Right lobe of liver (tissue), 4 donors: ENCODE results near the gene FOXK2.

Experiments used
- POLR2A ChIP-seq: fragments of 450-650 bp; IDR thresholded peaks from one replicate; pipeline ENCODE4 v1.6.1; 2017; ENCODE audit warnings: antibody characterized with exemption, mild to moderate bottlenecking
- TF ChIP-seq, protein P1 (sequence below), 4 donors: fragments of 200-600 bp in 3 of 4; fragments of 450-650 bp in 1 of 4; IDR thresholded peaks; one replicate each; pipeline versions ENCODE4 v1.5.1 to v1.8.0; 2016 to 2022; ENCODE audit warnings: antibody characterized with exemption in 4 of 4, mild to moderate bottlenecking in 2 of 4
- donor health status: DM: no; HTN: no; CAD: no.
- donor health status: DM: no; HTN: no; CAD: no.
- donor health status: DM: no; HTN: yes; CAD: no.

GRCh38 chr17:82553210-82553930 is 33.8 kb downstream of the FOXK2 start:
- TF ChIP-seq POLR2A: no peak
- TF ChIP-seq, protein P1, sequence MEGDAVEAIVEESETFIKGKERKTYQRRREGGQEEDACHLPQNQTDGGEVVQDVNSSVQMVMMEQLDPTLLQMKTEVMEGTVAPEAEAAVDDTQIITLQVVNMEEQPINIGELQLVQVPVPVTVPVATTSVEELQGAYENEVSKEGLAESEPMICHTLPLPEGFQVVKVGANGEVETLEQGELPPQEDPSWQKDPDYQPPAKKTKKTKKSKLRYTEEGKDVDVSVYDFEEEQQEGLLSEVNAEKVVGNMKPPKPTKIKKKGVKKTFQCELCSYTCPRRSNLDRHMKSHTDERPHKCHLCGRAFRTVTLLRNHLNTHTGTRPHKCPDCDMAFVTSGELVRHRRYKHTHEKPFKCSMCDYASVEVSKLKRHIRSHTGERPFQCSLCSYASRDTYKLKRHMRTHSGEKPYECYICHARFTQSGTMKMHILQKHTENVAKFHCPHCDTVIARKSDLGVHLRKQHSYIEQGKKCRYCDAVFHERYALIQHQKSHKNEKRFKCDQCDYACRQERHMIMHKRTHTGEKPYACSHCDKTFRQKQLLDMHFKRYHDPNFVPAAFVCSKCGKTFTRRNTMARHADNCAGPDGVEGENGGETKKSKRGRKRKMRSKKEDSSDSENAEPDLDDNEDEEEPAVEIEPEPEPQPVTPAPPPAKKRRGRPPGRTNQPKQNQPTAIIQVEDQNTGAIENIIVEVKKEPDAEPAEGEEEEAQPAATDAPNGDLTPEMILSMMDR (IDR thresholded peaks at IDR 0.05): no peak
